ENCODE measurements around the gene PDCD6IP.

GRCh38 chr3:33825111-33825510, 26.7 kb downstream of the PDCD6IP start:
- no peak for TF ChIP-seq CTCF (IDR thresholded peaks at IDR 0.05)
- TF ChIP-seq ZFX (IDR thresholded peaks at IDR 0.05; ENCODE audit: borderline replicate concordance), result no peak
